Measurements from ENCODE around the gene SCNN1G. TPM values are rescaled to one million over a fixed set of nuclear protein-coding genes. Genes with fewer than 3 reads are reported as not detected.

SCNN1G gene
- total and polyA plus RNA-seq, 9 donors: 0.02 to 2.6 (median 0.47) TPM; not detected in 4

DNA sequence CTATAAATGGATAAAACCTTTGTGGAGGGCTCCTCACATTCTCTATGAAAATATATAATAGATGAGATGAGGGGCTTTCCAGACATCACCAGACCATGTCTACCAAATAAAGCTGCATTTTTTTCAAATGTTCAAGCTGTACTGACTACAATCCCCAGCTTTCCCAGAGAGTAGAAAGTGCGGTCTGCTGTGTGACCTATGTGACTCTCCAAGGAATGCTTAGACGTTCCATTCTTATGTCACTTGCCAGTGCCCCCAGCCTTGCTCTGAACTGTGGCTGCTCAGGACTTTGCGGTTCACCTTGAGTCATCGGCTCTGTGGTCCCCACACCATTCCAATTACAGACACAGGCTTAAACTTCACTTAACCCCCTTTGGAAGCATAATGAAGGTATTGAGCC, 71.8 kb downstream of the SCNN1G start:
- H3K4me1 ChIP-seq (ENCODE audit: insufficient read depth): no peaks in the 10 kb centered on the region
- TF ChIP-seq EP300 (IDR thresholded peaks at IDR 0.05): no peak
- TF ChIP-seq POLR2A (IDR thresholded peaks at IDR 0.05): no peak
- TF ChIP-seq, protein P1, sequence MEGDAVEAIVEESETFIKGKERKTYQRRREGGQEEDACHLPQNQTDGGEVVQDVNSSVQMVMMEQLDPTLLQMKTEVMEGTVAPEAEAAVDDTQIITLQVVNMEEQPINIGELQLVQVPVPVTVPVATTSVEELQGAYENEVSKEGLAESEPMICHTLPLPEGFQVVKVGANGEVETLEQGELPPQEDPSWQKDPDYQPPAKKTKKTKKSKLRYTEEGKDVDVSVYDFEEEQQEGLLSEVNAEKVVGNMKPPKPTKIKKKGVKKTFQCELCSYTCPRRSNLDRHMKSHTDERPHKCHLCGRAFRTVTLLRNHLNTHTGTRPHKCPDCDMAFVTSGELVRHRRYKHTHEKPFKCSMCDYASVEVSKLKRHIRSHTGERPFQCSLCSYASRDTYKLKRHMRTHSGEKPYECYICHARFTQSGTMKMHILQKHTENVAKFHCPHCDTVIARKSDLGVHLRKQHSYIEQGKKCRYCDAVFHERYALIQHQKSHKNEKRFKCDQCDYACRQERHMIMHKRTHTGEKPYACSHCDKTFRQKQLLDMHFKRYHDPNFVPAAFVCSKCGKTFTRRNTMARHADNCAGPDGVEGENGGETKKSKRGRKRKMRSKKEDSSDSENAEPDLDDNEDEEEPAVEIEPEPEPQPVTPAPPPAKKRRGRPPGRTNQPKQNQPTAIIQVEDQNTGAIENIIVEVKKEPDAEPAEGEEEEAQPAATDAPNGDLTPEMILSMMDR (IDR thresholded peaks at IDR 0.05): no peak
- H3K27ac ChIP-seq: no peak overlapping the region
- 53 to 61% (median 57%) methylated on average over 4 of the region's 4 CpGs for WGBS, 3 donors
- intact Hi-C loops (cut with DNase I): no loop called here
- H3K4me3 ChIP-seq: no peak overlapping the region
- no peaks in the 10 kb centered on the region for H3K27me3 ChIP-seq
- H3K36me3 ChIP-seq: no peaks in the 10 kb centered on the region
- H3K9me3 ChIP-seq: no peaks in the 10 kb centered on the region
- DNase-seq: no peak

- WGBS, 3 donors: 53 to 66% (median 56%) methylated on average over 4 of the region's 4 CpGs
- TF ChIP-seq EP300 (IDR thresholded peaks at IDR 0.05) (no peak), POLR2A (IDR thresholded peaks at IDR 0.05) (no peak)
- TF ChIP-seq, protein P1 (IDR thresholded peaks at IDR 0.05): no peak
- intact Hi-C loops (cut with DNase I): no loop called here
Measured at GRCh38 chr16:23255000-23255399, 72.5 kb downstream of the SCNN1G start.

GRCh38 chr16:23256440-23256839, 73.9 kb downstream of the SCNN1G start:
- H3K4me1 ChIP-seq (ENCODE audit: insufficient read depth): no peaks in the 10 kb centered on the region
- intact Hi-C loops (cut with DNase I): no loop called here
- H3K36me3 ChIP-seq: no peaks in the 10 kb centered on the region
- DNase-seq: no peak
- no peak overlapping the region for H3K4me3 ChIP-seq
- H3K27me3 ChIP-seq: no peaks in the 10 kb centered on the region
- H3K27ac ChIP-seq: no peak overlapping the region
- no peaks in the 10 kb centered on the region for H3K9me3 ChIP-seq
- 51 to 69% (median 53%) methylated on average over 3 of the region's 3 CpGs for WGBS, 3 donors
- TF ChIP-seq, protein P1 (IDR thresholded peaks at IDR 0.05): no peak
- no peak for TF ChIP-seq POLR2A (IDR thresholded peaks at IDR 0.05)
- TF ChIP-seq EP300 (IDR thresholded peaks at IDR 0.05): no peak

More at GRCh38 chr16:23255000-23255399, 72.5 kb downstream of the SCNN1G start:
- Histone ChIP-seq H3K27ac (no peak overlapping the region), H3K4me1 (ENCODE audit: insufficient read depth) (no peaks in the 10 kb centered on the region), H3K27me3 (no peaks in the 10 kb centered on the region), H3K9me3 (no peaks in the 10 kb centered on the region), H3K36me3 (no peaks in the 10 kb centered on the region), H3K4me3 (no peak overlapping the region)
- no peak for DNase-seq

- H3K9me3 ChIP-seq: no peaks in the 10 kb centered on the region
- WGBS, 3 donors: 57 to 84% (median 69%) methylated on average over 1 of the region's 1 CpG
- TF ChIP-seq EP300 (IDR thresholded peaks at IDR 0.05): no peak
- TF ChIP-seq, protein P1 (IDR thresholded peaks at IDR 0.05): no peak
- no peak for TF ChIP-seq POLR2A (IDR thresholded peaks at IDR 0.05)
- intact Hi-C loops (cut with DNase I): no loop called here
- no peak overlapping the region for H3K27ac ChIP-seq
- no peaks in the 10 kb centered on the region for H3K36me3 ChIP-seq
- H3K4me3 ChIP-seq: no peak overlapping the region
- H3K4me1 ChIP-seq (ENCODE audit: insufficient read depth): no peaks in the 10 kb centered on the region
- H3K27me3 ChIP-seq: no peaks in the 10 kb centered on the region
- no peak for DNase-seq
Measured at GRCh38 chr16:23257682-23258081, 75.1 kb downstream of the SCNN1G start.

GRCh38 chr16:23258919-23259237, 76.3 kb downstream of the SCNN1G start:
- intact Hi-C loops (cut with DNase I): no loop called here
- no peaks in the 10 kb centered on the region for H3K9me3 ChIP-seq
- TF ChIP-seq EP300 (IDR thresholded peaks at IDR 0.05): no peak
- TF ChIP-seq, protein P1 (IDR thresholded peaks at IDR 0.05): no peak
- no peak for TF ChIP-seq POLR2A (IDR thresholded peaks at IDR 0.05)
- no peaks in the 10 kb centered on the region for H3K27me3 ChIP-seq
- DNase-seq: no peak
- WGBS, 3 donors: 67 to 76% (median 74%) methylated on average over 2 of the region's 2 CpGs
- H3K27ac ChIP-seq: no peak overlapping the region
- no peaks in the 10 kb centered on the region for H3K36me3 ChIP-seq
- H3K4me1 ChIP-seq (ENCODE audit: insufficient read depth): no peaks in the 10 kb centered on the region
- H3K4me3 ChIP-seq: no peak overlapping the region

All from ovary (tissue), 9 donors.